Measurements from ENCODE around the gene UBE2J2. TPM values are rescaled to one million over a fixed set of nuclear protein-coding genes. Genes with fewer than 3 reads are reported as not detected.
"Not testable (repeated sequence)": the region's sequence is repeated elsewhere in the genome, so short reads cannot be mapped to it uniquely, and the experiment has no call there.

The UBE2J2 gene
- total RNA-seq, 1 donor from 2014 or later: 40.0 TPM

DNA sequence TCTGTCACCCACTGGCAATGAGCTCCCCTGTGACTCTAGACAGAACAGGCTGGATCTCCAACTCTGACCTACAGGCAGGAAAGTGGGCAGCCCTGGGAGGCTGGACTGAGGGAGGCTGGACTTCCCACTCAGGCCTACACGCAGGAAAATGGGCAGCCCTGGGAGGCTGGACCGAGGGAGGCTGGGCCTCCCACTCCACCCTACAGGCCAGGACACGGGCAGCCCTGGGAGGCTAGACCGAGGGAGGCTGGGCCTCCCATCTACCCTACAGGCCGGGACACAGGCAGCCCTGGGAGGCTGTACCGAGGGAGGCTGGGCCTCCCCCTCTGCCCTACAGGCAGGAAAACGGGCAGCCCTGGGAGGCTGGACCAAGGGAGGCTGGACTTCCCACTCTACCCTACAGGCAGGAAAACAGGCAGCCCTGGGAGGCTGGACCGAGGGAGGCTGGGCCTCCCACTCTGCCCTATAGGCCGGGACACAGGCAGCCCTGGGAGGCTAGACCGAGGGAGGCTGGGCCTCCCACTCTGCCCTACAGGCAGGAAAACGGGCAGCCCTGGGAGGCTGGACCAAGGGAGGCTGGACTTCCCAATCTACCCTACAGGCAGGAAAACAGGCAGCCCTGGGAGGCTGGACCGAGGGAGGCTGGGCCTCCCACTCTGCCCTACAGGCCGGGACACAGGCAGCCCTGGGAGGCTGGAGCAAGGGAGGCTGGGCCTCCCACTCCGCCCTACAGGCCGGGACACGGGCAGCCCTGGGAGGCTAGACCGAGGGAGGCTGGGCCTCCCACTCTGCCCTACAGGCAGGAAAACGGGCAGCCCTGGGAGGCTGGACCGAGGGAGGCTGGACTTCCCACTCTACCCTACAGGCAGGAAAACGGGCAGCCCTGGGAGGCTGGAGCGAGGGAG, 25.4 kb downstream of the UBE2J2 start:
- DNase-seq (ENCODE audit: missing footprints); intact Hi-C loops (cut with DNase I); ATAC-seq: not testable (repeated sequence)

DNA sequence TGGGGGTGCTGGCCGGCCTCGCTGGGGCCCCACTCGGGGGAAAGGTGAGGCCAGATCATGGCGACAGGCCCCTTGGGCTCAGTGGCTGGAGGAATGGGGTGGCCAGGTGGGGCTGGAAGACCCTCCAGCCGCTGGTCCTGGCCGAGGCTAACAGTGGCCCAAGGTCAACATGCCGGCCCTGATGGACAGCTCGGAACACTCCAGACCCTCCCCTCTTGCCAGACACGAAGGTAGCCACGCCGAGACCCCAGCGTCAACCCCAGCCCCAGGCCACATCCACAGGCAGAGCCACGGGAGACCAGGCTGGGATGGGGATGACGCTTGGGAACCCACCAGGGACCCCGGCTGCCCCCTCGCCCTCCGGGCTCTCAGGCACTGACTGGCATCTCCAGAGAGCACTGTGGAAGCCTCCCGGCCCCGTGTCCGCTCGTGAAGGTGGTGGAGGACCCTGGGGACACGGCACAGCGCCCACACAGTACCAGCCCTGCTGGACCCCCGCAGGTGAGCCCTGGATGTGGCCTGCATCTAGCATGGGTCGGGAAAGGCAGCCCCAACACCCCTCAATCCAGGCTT, 26.2 kb downstream of the UBE2J2 start:
- intact Hi-C loops (cut with DNase I): no loop called here
- ATAC-seq (no peak), DNase-seq (ENCODE audit: missing footprints) (no peak)

DNA sequence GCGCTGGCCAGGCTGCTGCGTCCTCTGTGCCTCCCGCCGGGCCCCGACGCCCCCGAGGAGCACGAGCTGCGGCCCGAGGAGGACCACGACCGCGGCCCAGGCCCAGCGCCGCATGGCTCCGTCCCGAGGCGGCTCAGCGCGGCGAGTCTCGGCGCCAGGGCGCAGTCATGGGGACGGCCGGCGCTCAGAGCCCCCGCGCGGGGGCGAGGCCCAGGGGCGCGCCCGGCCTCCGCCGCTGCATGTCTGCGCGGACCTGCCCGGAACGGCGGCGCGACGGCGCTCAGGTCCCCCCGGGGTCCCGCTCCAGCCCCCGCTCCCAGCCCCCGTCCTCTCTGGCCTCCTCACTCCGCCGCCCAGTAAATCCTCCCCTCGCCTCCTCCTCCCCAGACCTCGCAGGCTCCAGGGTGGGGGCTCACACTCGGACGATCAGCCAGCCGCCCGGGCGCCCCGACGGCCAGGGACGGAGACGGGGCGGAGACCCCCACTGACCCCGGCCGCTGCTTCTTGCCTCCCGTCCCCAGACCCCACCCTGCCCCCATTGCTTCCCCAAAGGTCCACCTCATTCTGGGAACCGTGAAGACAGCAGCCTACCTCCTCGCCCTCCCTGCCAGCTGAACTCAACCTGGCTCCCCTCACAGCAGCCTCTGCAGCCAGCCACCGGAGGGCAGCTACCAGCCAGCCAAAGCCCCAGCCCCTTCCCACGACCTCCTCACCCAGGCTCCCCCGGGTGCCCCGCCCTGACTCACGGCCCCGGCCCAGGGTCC, 26.9 kb downstream of the UBE2J2 start, which contains the start of gene C1QTNF12:
TSS of gene C1QTNF12 (minus strand) at position 146 of the 764 bp plus-strand sequence. CDS start at position 114, 32 bp downstream.
- DNase-seq (ENCODE audit: missing footprints) (no peak), ATAC-seq (no peak)
- intact Hi-C loops (cut with DNase I): no loop called here

DNA sequence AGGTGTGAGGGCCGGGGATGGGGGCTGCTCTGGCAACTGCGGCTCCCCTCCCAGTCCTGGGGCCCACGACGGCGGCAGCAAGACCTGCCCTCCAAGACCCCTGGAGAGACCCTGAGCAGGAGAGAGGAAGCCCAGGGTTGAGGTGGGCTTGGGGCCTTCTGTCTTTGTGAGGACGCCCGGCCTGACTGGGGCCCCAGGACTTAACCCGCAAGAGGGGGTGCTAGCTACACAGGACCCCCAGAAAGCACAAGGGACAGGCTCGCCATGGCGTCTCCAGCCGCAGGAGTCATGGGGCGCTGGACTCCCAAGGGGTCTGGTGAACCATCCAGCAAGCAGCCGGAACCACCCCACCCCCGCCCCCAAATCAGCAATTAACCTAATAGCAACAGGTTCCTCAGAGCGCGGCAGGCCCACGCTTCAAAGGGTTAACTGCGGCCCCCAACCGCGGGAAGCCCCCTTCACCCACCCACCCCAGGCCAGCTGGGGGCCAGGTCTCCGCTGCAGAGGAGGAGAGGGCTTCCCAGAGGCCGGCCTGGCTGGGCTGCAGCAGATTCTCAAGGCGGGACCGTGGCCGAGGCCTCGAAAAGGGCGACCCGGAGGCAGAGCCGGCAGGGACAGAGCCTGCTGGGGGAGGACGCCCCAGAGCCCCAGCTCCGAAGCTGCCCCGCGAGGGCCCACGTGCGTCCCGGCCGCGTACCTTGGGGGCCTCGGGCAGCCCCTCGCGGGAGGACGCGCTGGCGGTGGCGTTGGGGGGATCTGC, 27.7 kb downstream of the UBE2J2 start:
- no peak for ATAC-seq
- intact Hi-C loops (cut with DNase I): no loop called here
- no peak for DNase-seq (ENCODE audit: missing footprints)

DNA sequence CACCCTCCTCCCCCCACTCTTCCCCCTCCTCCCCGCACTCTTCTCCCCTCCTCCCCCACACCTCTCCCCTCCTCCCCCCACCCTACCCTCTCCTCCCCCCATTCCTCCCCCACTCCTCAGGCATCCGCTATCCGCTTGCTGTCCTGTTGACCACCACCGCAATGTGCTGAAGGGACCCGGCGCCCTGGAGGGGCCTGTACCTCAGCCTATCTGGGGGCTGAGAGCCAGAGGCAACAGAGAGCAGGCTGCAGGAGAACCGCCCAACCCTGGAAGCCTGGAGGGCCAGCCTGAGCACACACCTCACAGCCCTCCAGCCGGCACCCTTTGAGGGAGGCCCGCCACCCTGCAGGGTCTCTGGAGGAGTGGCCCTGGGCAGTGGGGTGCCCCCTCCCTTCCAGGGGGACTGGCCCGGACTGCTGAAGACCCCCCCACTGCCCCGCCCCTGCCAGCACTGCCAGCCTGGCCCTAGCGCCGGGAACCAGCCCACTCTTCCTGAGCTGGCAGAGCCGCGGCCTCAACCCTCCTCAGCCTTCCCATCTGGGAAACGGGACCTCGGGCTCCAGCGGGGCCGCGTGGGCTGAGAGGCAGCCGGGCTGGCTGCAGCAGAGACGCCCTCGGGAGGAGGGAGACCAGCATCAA, 28.4 kb downstream of the UBE2J2 start:
- intact Hi-C loops (cut with DNase I): no loop called here
- ATAC-seq: no peak
- no peak for DNase-seq (ENCODE audit: missing footprints)

DNA sequence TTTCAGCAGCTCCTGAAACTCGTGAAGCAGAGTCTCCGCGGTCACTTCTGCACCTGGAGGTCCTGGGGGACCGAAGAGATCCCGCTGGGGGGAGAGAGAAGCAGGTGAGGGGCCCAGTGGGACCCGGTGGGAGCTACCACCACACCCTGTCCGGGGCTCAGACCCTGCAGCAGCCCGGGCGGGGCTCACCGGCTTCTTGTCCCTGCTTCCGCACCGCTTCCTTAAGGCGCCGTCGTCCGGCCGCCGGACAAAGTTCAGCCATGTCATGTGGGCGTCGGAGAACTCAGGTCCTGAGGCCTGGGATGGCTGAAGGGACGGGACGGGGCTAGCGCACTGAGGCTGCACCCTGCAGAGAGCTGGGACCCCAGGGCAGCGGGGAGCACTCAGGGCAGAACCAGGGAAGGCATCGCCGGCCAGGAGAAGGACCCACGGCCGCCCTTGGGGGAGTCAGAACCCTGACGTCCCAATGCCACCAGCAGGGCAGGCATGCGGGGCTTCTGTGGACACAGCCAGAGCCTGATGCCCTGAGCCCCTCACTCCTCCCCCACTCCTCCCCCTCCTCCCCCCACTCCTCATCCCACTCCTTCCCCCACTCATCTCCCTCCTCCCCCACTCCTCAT, 29.4 kb downstream of the UBE2J2 start:
- DNase-seq (ENCODE audit: missing footprints): no peak
- ATAC-seq: no peak
- intact Hi-C loops (cut with DNase I): no loop called here

DNA sequence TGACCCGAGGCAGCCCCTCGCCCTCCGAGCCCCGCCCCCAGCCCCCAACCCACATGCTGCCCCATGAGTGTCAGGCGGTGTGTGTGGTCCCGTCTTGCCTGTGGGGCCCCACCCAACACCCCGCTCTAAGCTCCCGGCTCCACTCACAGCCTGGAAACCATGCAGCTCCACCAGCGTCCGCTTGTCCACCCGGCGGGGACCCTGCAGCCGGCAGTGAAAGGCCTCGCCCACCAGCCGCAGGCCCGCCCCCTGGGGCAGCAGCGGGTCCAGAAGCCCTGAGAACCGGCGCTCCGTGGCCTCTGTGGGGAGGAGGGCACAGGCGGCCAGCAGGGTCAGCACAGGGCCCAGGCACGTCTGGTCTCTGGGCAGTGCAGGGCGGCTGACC, 29.9 kb downstream of the UBE2J2 start:
- intact Hi-C loops (cut with DNase I): no loop called here
- ATAC-seq (no peak), DNase-seq (ENCODE audit: missing footprints) (no peak)

DNA sequence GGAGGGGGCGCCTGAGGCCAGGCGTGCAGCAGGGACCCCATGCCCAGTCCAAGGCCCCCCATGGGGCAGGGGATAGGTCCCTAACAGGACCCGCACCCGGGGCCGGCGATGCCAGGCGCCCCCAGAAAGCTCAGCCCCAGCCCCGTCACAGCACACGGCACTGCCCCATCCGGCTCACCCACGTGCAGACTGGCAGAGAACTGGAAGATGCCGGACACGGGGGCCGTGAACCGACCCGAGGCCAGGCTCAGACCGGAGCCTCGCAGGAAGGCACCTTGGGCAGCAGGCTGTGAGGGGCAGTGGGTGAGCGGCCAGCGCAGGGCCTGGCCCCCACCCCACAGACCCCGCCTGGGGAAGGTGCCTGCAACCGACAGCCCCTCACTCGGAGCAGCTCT, 30.4 kb downstream of the UBE2J2 start:
- no peak for ATAC-seq
- DNase-seq (ENCODE audit: missing footprints): no peak
- intact Hi-C loops (cut with DNase I): no loop called here

DNA sequence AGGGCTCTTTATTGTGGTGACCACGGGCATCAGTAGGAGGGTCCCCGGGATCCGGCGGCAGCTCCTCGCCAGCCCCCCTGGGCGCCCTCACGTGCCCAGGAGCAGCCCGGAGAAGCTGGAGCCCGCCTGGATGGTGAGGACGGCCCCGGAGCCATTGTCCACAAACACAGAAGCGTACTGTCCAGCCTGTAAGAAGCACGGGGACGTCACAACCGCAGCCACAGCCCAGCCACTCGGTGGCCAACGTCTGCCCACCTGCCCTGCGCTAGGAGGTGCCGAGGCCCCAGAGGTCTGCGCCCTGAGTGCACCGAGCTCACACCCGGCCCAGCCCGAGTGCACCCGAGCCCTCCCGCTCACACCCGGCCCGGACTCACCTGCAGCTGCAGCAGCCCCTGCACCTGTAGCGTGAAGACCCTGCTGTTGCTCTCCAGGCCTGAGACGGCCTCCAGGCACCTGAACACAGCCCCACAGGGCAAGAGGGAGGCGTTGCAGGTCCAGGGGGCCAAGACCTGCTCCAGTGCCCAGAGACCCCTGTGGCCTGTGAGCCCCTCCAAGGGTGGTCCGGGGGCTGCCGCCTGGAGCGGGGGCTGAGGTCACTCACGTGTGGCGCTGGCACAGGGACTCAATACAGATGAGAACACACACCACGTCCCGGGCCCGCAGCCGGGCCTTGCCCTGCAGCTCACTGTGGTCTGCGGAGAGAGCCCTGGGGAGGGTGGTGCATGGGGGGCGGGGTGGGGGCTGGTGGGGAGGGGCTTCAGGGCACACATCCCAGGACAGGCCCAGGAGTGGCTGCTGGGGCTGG, 31.0 kb downstream of the UBE2J2 start:
- intact Hi-C loops (cut with DNase I): no loop called here
- no peak for ATAC-seq
- no peak for DNase-seq (ENCODE audit: missing footprints)

DNA sequence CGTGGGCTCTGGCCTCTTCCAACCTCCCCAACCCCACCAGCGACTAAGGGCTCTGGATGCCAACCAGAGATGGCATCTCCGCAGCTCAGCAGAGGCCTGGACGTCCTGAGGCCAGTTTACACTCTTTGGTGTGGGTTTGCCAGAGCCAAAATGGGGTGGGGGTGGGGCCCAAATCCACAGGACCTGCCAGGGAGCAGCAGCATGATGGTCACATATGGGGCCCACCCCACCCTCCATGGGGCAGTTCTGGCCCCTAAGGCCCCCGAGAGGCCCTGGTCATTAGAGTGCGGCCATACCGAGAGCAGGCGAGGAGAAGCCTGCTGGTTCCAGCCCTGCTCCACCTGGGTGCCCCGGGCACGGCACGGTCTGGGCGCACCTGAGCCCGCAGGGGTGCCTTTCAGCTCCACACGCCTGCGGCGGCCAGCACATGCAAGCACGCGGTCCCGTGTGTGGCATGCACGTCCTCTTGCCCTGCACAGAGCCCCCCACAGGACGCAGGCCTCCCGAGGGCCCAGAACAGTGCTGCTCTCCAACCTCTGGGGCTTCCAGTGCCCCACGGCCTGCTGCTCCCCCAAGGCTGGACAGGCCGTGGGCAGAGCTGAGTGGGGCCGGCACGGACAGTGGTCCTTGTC, 31.9 kb downstream of the UBE2J2 start:
- intact Hi-C loops (cut with DNase I): no loop called here
- DNase-seq (ENCODE audit: missing footprints) (no peak), ATAC-seq (no peak)

DNA sequence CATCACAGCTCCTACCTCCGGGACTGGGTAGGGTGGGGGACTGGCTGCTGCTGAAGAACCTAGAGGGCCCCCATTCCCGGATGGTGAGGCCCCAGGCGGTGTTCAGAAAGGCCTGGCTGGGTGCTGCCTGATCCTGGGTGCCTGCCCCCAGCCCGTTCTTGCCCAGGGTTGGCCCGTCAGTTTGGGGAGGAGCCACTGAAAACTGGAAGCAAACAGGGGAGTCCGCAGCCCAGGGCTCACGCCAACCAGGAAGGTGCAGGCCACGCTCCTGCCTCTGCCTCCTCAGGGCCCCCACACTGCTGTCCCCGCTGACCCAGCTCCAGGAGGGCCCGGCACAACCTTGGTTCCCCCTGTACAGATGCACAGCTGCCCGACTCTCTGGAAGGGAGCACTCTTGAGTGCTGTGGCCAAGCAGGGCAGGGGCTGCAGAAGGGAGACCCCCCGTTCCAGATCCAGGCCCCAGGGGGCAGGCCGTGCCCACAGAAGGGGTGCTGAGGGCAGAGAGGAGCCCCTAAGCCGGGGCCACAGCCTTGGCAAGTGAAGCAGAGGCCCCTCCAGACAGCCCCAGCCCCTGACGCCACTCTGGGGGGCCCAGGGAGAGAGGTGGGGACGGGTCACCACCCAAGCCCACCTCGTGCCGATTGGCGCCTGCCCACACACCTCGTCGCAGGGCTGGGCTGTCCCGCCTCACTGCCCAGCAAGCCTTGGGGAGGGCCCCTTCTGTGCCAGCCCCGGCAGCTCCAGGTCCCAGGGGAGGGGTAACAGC, 32.6 kb downstream of the UBE2J2 start:
- ATAC-seq (no peak), DNase-seq (ENCODE audit: missing footprints) (no peak)
- intact Hi-C loops (cut with DNase I): no loop called here

DNA sequence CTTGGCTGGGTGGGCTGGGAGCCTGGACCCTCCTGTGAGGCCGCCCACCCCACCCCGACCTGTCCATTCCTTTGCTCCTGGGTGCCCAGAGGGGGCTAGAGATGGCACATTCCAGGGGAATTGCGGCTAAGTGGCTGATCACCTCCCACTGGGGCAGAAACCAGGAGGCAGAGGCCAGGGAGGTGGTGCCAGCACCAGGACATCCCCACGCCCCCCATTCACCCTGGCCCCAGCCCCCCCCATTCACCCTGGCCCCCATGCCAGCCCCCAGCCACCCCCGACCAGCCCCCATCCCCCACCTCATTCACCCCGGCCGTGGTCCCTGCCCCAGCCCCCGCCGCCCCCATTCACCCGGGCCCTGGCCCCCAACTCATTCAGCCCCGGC, 33.3 kb downstream of the UBE2J2 start:
- DNase-seq (ENCODE audit: missing footprints) (no peak), ATAC-seq (no peak)
- intact Hi-C loops (cut with DNase I): no loop called here

DNA sequence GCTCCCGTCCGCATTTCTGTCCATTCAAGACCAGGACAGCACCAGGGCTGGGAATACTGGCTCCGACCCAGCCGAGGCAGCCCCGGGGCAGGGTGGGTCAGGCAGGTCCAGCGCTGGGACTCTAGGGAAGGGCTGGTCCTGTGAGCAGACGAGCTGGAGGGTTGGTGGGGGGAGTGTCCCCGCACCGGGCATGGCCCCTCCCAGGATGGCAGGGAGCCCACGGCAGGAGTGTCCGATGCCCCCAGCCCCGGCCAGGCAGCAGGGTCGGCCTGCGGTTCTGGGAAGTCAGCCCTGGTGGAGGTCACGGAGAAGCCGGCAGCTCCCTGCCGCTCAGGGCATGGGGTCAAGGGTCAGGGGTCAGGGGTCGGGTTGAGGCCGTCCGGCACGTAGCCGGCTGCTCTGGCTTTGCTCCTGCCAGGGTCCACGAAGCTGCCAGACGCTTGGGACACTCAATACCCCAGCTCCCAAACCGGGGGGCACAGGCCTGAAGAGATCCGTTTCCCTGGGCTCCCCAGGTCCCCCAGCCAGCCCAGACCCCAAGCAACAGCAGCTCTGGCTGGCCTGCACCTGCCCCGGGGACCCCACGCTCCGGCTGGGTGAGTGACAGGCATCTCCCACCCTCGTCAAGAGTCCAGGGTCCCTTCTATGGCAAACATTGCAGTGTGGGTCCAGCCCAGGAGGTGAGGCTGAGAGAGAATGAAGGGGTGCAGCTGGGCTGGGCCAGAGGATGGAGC, 33.9 kb downstream of the UBE2J2 start:
- ATAC-seq (no peak), DNase-seq (ENCODE audit: missing footprints) (no peak)
- intact Hi-C loops (cut with DNase I): no loop called here

DNA sequence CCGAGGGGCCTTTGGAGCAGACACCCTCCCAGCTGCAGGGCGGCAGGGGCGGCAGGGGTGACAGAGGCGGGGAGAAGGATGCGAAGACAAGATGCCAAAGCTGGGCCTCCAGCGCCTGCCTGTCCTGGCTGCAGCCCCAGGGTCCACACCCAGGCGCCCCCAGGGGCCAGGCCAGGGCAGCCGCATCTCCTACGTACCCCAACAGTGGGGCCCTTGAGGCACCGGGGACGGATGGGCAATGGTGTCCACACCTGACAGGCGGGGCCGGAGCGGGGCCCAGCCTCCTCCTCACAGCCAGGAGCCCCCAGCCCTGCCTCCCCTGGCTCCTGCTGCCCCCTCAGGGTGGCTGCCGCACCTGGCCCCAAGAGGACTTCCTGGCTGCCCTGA, 34.4 kb downstream of the UBE2J2 start:
- intact Hi-C loops (cut with DNase I): no loop called here
- ATAC-seq: no peak

DNA sequence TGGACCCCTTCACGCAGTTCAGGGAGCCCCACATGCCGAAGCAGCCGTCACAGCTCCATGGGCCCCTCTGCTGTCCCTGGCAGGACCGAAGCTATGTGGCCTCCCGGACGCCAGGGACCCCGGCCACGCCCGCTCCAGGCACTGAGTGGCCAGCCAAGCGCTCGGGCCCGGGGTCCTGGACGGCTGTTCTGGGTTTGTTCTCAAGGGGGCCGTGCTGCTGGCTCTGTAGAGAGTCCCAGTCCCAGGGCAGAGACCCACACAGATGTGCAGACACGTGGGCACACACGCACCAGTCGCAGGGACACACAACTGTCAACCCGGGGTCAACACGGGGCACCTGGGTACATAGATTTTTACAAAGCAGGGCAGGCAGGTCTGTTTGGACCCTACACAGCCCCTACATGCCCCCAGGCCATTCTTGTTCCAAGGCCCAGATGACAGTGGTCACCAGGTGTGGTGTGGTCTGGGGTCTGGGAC, 34.9 kb downstream of the UBE2J2 start:
- intact Hi-C loops (cut with DNase I): no loop called here
- no peak for ATAC-seq
- no peak for DNase-seq (ENCODE audit: missing footprints)

More for the DNA sequence above, 34.4 kb downstream of the UBE2J2 start:
- no peak for DNase-seq (ENCODE audit: missing footprints)
